ENCODE measurements around the gene SCCPDH.
"Not testable (repeated sequence)": the region's sequence is repeated elsewhere in the genome, so short reads cannot be mapped to it uniquely, and the experiment has no call there.

SCCPDH gene

DNA sequence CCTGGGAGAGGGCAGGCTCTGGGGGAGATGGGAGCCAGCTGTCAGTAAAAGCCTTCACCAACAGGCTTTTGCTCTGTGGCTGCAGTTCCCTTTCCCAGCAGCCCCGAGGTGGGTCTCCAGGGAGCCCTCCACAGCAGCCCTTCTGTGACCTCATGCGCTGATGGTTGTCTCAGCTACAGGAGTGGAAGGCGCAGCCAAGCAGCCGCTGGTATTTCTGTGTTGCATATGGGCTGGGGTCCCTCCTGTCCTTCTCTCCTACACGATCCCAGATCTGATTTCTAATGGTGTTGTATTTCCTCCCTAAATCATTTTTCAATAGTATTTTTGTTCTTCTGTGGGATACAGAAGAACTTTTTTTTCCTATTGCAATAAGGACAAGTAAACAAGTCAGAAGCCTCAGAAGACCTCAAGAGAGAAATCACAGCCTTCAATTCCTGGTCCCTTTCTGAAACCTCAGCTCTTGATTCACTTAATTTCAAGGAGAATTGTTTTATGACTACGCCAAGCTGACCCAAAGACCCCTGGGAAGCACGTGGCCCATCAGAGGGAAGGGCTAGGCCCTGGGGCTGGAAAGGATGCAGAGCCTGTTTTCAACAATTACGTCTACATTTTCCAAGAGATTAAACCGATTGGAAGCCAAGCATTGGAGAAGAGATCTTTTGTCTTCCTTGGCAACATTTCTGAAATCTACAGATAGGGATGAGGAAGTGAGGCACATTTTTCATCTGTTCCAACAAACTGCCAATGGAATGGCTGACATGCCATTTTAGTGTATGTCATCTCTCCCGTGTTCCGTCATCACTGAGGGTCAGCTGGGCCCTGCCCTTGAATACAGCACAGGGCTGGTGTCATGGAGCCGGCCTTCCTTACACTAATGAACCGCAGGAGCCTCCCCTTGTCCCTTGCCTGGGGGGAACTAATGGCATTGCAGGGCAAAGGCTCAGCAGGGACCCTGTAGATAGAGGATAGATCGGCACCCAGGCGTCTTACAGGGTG is 42.0 kb upstream of the SCCPDH start:
- DNase-seq (ENCODE audit: low read depth): no peak
- H3K4me3 ChIP-seq (ENCODE audit: low read depth, low read length): no peak overlapping the region
- TF ChIP-seq CTCF (IDR thresholded peaks at IDR 0.05; ENCODE audit: low read depth, low read length, missing control alignments): no peak

DNA sequence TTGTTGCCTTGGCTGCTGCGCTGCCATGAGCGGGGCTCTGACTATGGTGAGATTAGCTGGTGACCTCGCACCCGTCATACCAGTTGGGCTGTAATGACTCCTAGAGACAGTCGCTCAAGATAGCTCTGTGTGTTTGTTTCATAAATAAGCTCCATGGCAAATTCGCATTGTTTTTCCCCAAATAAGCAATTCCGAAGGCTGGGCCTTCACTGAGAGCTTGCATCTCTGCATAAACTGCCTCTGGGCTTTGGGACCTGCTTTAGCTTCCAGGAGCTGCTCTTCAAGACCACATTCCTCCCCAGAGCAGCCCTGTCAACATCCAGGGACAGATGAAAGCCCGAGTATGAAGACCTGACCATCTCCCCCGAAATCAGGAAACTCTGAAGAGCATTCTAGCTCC is 40.7 kb upstream of the SCCPDH start:
- no peak for DNase-seq (ENCODE audit: low read depth)
- H3K4me3 ChIP-seq (ENCODE audit: low read depth, low read length): no peak overlapping the region
- TF ChIP-seq CTCF (IDR thresholded peaks at IDR 0.05; ENCODE audit: low read depth, low read length, missing control alignments): no peak

DNA sequence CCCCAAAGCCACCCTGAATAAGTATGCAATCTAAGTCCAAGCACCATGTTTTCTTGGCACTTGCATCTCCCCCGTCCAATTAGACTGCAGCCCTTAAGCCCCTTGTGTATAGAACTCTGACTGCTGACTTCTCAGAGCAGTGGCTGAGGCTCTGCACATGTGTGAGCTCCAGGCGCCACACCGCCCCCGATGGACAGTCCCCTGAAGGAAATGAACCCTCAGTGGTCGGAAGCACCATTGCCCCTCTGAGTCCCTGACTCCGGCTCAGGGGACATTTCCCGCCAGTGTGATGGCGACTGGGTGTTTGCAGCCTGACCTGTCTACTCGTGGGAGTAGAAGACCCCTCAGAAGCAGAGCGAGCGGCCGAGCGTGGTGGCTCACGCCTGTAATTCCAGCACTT is 37.2 kb upstream of the SCCPDH start:
- TF ChIP-seq CTCF (IDR thresholded peaks at IDR 0.05; ENCODE audit: low read depth, low read length, missing control alignments): no peak
- H3K4me3 ChIP-seq (ENCODE audit: low read depth, low read length): no peak overlapping the region
- DNase-seq (ENCODE audit: low read depth): no peak

DNA sequence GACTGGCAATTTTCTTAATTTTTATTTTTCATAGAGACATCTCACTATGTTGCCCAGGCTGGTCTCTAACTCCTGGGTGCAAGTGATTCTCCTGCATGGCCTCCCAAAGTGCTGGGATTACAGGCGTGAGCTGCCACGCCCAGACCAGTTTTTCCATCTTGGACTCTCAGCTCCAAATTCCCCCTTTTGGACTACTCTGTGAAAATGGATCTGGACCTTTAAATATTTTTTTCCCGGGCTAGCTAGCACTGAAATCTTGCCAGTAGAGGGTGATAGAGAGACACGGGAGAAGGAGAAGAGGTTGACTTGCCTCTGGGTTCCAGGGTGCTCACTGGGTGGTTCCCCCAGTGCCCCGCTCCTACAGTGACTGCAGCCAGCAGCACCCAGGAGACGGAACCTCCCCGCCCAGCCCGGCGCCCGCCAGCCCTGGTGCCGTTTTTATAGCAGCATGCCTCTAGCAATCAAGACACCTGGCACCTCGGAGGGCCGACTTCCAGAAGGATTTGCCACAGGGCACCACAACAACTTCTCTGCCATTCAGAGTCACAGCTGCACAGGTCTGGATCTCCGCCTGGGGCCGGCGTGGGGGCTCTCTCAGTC is 34.7 kb upstream of the SCCPDH start:
- peak overlapping the region; percentile 32 for H3K4me3 ChIP-seq (ENCODE audit: low read depth, low read length)
- DNase-seq (ENCODE audit: low read depth): peak; percentile 51
- peak; percentile 87 for TF ChIP-seq CTCF (IDR thresholded peaks at IDR 0.05; ENCODE audit: low read depth, low read length, missing control alignments)

DNA sequence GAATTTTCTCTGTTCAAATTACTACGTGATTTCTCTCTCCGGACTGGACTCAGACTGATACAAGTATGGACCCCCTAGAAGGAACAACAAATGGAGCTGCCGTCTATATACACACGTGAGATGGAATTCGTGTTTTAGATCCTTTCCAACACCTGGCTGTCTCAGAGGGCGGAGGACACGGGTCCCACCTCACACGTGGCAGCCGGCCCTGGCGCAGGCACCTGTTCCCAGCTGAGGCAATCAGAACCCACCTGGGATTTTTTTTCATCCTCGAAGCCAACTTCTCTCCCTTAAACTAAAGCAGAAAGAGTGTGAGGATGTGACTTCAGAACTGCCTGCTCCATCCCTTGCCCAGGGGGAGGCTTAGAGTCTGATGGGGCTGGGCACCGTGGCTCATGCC is 34.1 kb upstream of the SCCPDH start:
- DNase-seq (ENCODE audit: low read depth): no peak
- no peak overlapping the region; the same call in 1 of the 2 replicates for H3K4me3 ChIP-seq (ENCODE audit: low read depth, low read length)
- no peak for TF ChIP-seq CTCF (IDR thresholded peaks at IDR 0.05; ENCODE audit: low read depth, low read length, missing control alignments)

- no peak for DNase-seq (ENCODE audit: low read depth)
- no peak for TF ChIP-seq CTCF (IDR thresholded peaks at IDR 0.05; ENCODE audit: low read depth, low read length, missing control alignments)
Measured at GRCh38 chr1:246691622-246692495, 32.4 kb upstream of the SCCPDH start.

GRCh38 chr1:246694213-246694895 is 29.9 kb upstream of the SCCPDH start:
- DNase-seq (ENCODE audit: low read depth); H3K4me3 ChIP-seq (ENCODE audit: low read depth, low read length): not testable (repeated sequence)

More at GRCh38 chr1:246691622-246692495, 32.4 kb upstream of the SCCPDH start:
- no peak overlapping the region for H3K4me3 ChIP-seq (ENCODE audit: low read depth, low read length)

All from GM12864 (cell line).